K562 (cell line): Measurements from ENCODE around the gene GASK1B. TPM values are rescaled to one million over a fixed set of nuclear protein-coding genes. Genes with fewer than 3 reads are reported as not detected.

Experiments
- ATAC-seq: fragments of 200-7000 bp; cut with Tn5 transposase; 3 replicates; pipeline ENCODE4 v1.9.1; 2020; ENCODE audit warnings: moderate library complexity
- BruUV-seq: library from RNA; stranded (reverse); fragments of 400-500 nt; replicated peaks from 2 replicates; lab custom pipeline; 2021; lab: Mats Ljungman, UMichigan
- CTCF ChIA-PET: fragments of 300-600 bp; formaldehyde crosslinking; extraction: SDS; loops from one replicate; lab custom pipeline; 2021; ENCODE audit warnings: low intra/inter-chr PET ratio; lab: Yijun Ruan, JAX
- POLR2A ChIA-PET: fragments of 300-600, 350-650 bp; sonication (Branson Sonifier 250); formaldehyde crosslinking; extraction: SDS; loops from one replicate; lab custom pipeline; 2021; ENCODE audit warnings: antibody characterized with exemption, inconsistent platforms; lab: Yijun Ruan, JAX
- DNase-seq, 4 experiments: peaks; one replicate each; pipeline versions ENCODE4 v3.0.0 to v3.0.0-alpha.2; 2011 to 2018; ENCODE audit warnings: low spot score in 3 of 4, mixed read lengths in 3 of 4; ENCODE audit errors: extremely low read depth in 1 of 4
- FAIRE-seq: peaks from 2 replicates; lab custom pipeline; 2011; peaks lifted over from hg19 to GRCh38; lab: Jason Lieb, UNC
- H2AFZ ChIP-seq: 2 replicates; pipeline ENCODE4 v1.6.0; 2011; ENCODE audit warnings: low read depth, low read length, control low read depth, inconsistent platforms
- H3K27ac ChIP-seq: fragments of 200-600 bp; 3 replicates; pipeline ENCODE4 v1.8.0; 2011; ENCODE audit warnings: low read depth, mild to moderate bottlenecking, control low read depth, inconsistent platforms, low read length, moderate library complexity, mixed read lengths; ENCODE audit errors: extremely low read depth
- H3K27me3 ChIP-seq, 2 experiments: fragments of 300-600 bp in 1 of 2; 2 replicates in 1 of 2; 3 replicates in 1 of 2; pipeline versions ENCODE4 v1.6.0 to v1.8.0; 2011; ENCODE audit warnings: inconsistent platforms in 2 of 2, low read length in 2 of 2, mild to moderate bottlenecking in 1 of 2, mixed read lengths in 1 of 2, moderate library complexity in 1 of 2; ENCODE audit not compliant: control insufficient read depth in 2 of 2, insufficient read depth in 2 of 2
- H3K36me3 ChIP-seq: fragments of 300-600 bp; 3 replicates; pipeline ENCODE4 v1.8.0; 2011; ENCODE audit warnings: mild to moderate bottlenecking, low read length, inconsistent platforms; ENCODE audit not compliant: control insufficient read depth, insufficient read depth
- H3K4me1 ChIP-seq, 2 experiments: fragments of 200-600 bp in 1 of 2; replicated peaks in 1 of 2; 2 replicates in 1 of 2; 3 replicates in 1 of 2; pipeline versions ENCODE4 v1.5.1 to v1.8.0; 2011; ENCODE audit warnings: inconsistent platforms in 2 of 2, low read length in 2 of 2, mild to moderate bottlenecking in 1 of 2, mixed read lengths in 1 of 2, moderate library complexity in 1 of 2; ENCODE audit not compliant: control insufficient read depth in 2 of 2, insufficient read depth in 2 of 2
- H3K4me2 ChIP-seq: 2 replicates; pipeline ENCODE4 v1.6.1; 2011; ENCODE audit warnings: low read length, control low read depth, inconsistent platforms, mixed read lengths; ENCODE audit not compliant: insufficient read depth
- H3K4me3 ChIP-seq: fragments of 200-600 bp; sonication (generic), shearing (Covaris generic); 2 replicates; pipeline ENCODE4 v1.5.1; 2016; ENCODE audit warnings: control low read depth, inconsistent platforms
- H3K79me2 ChIP-seq: fragments of 200-600 bp; 3 replicates; pipeline ENCODE4 v1.8.0; 2011; ENCODE audit warnings: low read length, inconsistent platforms; ENCODE audit not compliant: control insufficient read depth, insufficient read depth
- H3K9ac ChIP-seq, 2 experiments: 2 replicates each; pipeline versions ENCODE4 v1.6.0 to v1.6.1; 2011; ENCODE audit warnings: low read depth in 2 of 2, low read length in 2 of 2, control low read depth in 1 of 2, inconsistent platforms in 1 of 2, mild to moderate bottlenecking in 1 of 2, mixed read lengths in 1 of 2; ENCODE audit not compliant: insufficient read depth in 1 of 2
- H3K9me1 ChIP-seq: one replicate; pipeline ENCODE4 v1.6.0; 2011; ENCODE audit warnings: inconsistent platforms, mild to moderate bottlenecking, low read length, moderate library complexity; ENCODE audit not compliant: control insufficient read depth, insufficient read depth
- H3K9me3 ChIP-seq: replicated peaks from 2 replicates; pipeline ENCODE4 v1.5.1; 2011; ENCODE audit warnings: low read depth, low read length, inconsistent platforms; ENCODE audit not compliant: control insufficient read depth, insufficient read depth
- H4K20me1 ChIP-seq: replicated peaks from 2 replicates; pipeline ENCODE4 v1.6.1; 2011; ENCODE audit warnings: low read length, inconsistent platforms, mixed read lengths; ENCODE audit not compliant: control insufficient read depth, insufficient read depth
- ARID2 ChIP-seq: fragments of 450-650 bp; IDR thresholded peaks from 2 replicates; pipeline ENCODE4 v1.6.1; 2017; ENCODE audit warnings: antibody characterized with exemption, mild to moderate bottlenecking
- CHAMP1 ChIP-seq: fragments of 450-650 bp; IDR thresholded peaks from 2 replicates; pipeline ENCODE4 v1.6.1; 2016; ENCODE audit warnings: mild to moderate bottlenecking
- FOS ChIP-seq: IDR thresholded peaks from 3 replicates; pipeline ENCODE4 v1.6.1; 2011; ENCODE audit not compliant: insufficient read length; ENCODE audit errors: extremely low read depth
- POLR3A ChIP-seq: IDR thresholded peaks from 2 replicates; pipeline ENCODE4 v1.6.1; 2011; ENCODE audit warnings: borderline replicate concordance, mild to moderate bottlenecking, moderate library complexity; ENCODE audit not compliant: insufficient read length, insufficient read depth; ENCODE audit errors: extremely low read depth
- ZNF583 ChIP-seq: fragments of 250-450 bp; sonication (Bioruptor Pico); IDR thresholded peaks from 2 replicates; pipeline ENCODE4 v1.4.0; 2020
- ZNF644 ChIP-seq: fragments of 200-800 bp; sonication (Bioruptor generic); IDR thresholded peaks from 2 replicates; pipeline ENCODE4 v1.6.1; 2016; ENCODE audit warnings: low read depth, missing genetic modification characterization, missing compliant biosample characterization
- ZNF668 ChIP-seq: fragments of 250-450 bp; sonication (Bioruptor Pico); IDR thresholded peaks from 2 replicates; pipeline ENCODE4 v1.8.0; 2022; ENCODE audit warnings: mild to moderate bottlenecking, inconsistent platforms
- WGBS: fragments of 100-300 bp; shearing (Covaris generic); methylation state at CpG from one replicate; pipeline ENCODE4 v1.1.6; 2016; ENCODE audit warnings: low coverage, mixed read lengths; ENCODE audit not compliant: insufficient coverage; ENCODE audit errors: missing lambda C conversion rate; 5-methylcytosine and 5-hydroxymethylcytosine counted together
- in situ Hi-C: fragments of 300-500 bp; cut with MboI; formaldehyde crosslinking; loops from 4 replicates; pipeline ENCODE4 v1.15.0; 2018; ENCODE audit warnings: inconsistent platforms, mixed read lengths
- intact Hi-C: fragments of 100-400 bp; cut with micrococcal nuclease; formaldehyde crosslinking; loops from 2 replicates; pipeline ENCODE4 v1.14.2; 2022
- polyA plus RNA-seq, 8 experiments: library from polyadenylated mRNA; depleted of rRNA in 4 of 8; stranded (reverse) in 5 of 8; unstranded in 3 of 8; fragments of >200 nt; fragmentation: Nextera tagmentation in 2 of 8; fragmentation: Illumina TruSeq in 1 of 8; extraction: Ambion mirVana in 2 of 8; extraction: Trizol in 1 of 8; gene quantifications; 2 replicates each; pipeline versions ENCODE4 v1.2.1 to v1.2.3, GENCODE V29; 2011 to 2014; ENCODE audit warnings: inconsistent platforms in 1 of 8, missing spikeins in 1 of 8
- total RNA-seq, 7 experiments: library from RNA; depleted of rRNA in 6 of 7; stranded (reverse); fragments of >200 nt in 6 of 7; fragmentation: Illumina TruSeq in 2 of 7; extraction: Trizol in 2 of 7; gene quantifications; 2 replicates each; pipeline versions ENCODE4 v1.2.1 to v1.2.3, GENCODE V29; 2011 to 2021; ENCODE audit warnings: low replicate concordance in 1 of 7
- TF ChIP-seq, protein P1 (sequence below): fragments of 450-650 bp; IDR thresholded peaks from 2 replicates; pipeline ENCODE4 v1.6.1; 2014; ENCODE audit warnings: low read depth, mild to moderate bottlenecking, moderate library complexity, borderline replicate concordance

Gene GASK1B
- total and polyA plus RNA-seq, 9 of the 15 experiments (the other 6 are each of a cell fraction or from before 2014, with no cell fraction given), result 0.13 to 1.2 (median 0.61) TPM

GRCh38 chr4:158157412-158157811, 15.4 kb downstream of the GASK1B start:
- Histone ChIP-seq H3K79me2 (no peaks in the 10 kb centered on the region), H3K27ac (no peak overlapping the region), H3K4me1 (no peaks in the 10 kb centered on the region), H2AFZ (no peak overlapping the region), H3K9me1 (no peaks in the 10 kb centered on the region), H3K9ac (no peak overlapping the region), H4K20me1 (no peaks in the 10 kb centered on the region), H3K36me3 (no peaks in the 10 kb centered on the region), H3K4me2 (no peak overlapping the region), H3K4me3 (no peak overlapping the region), H3K27me3 (no peaks in the 10 kb centered on the region), H3K9me3 (no peaks in the 10 kb centered on the region)
- intact Hi-C loops (no loop called here), in situ Hi-C loops (no loop called here)
- no peak for FAIRE-seq
- no peak for ATAC-seq
- WGBS, result 12% methylated on average over 4 of the region's 4 CpGs
- TF ChIP-seq CHAMP1, result no peak
- no peak for TF ChIP-seq ZNF644
- TF ChIP-seq, protein P1, sequence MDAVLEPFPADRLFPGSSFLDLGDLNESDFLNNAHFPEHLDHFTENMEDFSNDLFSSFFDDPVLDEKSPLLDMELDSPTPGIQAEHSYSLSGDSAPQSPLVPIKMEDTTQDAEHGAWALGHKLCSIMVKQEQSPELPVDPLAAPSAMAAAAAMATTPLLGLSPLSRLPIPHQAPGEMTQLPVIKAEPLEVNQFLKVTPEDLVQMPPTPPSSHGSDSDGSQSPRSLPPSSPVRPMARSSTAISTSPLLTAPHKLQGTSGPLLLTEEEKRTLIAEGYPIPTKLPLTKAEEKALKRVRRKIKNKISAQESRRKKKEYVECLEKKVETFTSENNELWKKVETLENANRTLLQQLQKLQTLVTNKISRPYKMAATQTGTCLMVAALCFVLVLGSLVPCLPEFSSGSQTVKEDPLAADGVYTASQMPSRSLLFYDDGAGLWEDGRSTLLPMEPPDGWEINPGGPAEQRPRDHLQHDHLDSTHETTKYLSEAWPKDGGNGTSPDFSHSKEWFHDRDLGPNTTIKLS, result no peak
- no peak for TF ChIP-seq ARID2
- no peak for TF ChIP-seq ZNF583 (CRISPR knock-in tag)
- no peak for TF ChIP-seq POLR3A
- no peak for TF ChIP-seq ZNF668 (CRISPR knock-in tag)
- no peak for TF ChIP-seq FOS
- POLR2A ChIA-PET, result no interaction called here
- no peak for DNase-seq
- BruUV-seq, result no TSS peak
- CTCF ChIA-PET, result no interaction called here
